Prostate gland (tissue), 2 donors: Measurements from ENCODE around the gene APBA2. TPM values are rescaled to one million over a fixed set of nuclear protein-coding genes. Genes with fewer than 3 reads are reported as not detected.

Experiments used
- DNase-seq: peaks from one replicate; pipeline ENCODE4 v3.0.0-alpha.2; 2019; ENCODE audit warnings: low spot score
- H3K27ac ChIP-seq, 2 donors: fragments of 200-600 bp; sonication (generic); 2 replicates each; pipeline ENCODE4 v1.5.1; 2017 to 2019
- H3K27me3 ChIP-seq: fragments of 200-600 bp; sonication (generic); replicated peaks from 2 replicates; pipeline ENCODE4 v1.5.1; 2019; ENCODE audit not compliant: insufficient read depth
- H3K36me3 ChIP-seq, 2 donors: fragments of 200-600 bp; sonication (generic); 1 replicate in 1 of 2; 2 replicates in 1 of 2; pipeline versions ENCODE4 v1.5.1 to v1.8.1; 2017 to 2019
- H3K4me1 ChIP-seq: fragments of 200-600 bp; sonication (generic); replicated peaks from 2 replicates; pipeline ENCODE4 v1.5.1; 2019
- H3K4me3 ChIP-seq, 2 donors: fragments of 200-600 bp; sonication (generic); 2 replicates each; pipeline ENCODE4 v1.5.1; 2017 to 2019
- H3K9me3 ChIP-seq: fragments of 200-600 bp; sonication (generic); 2 replicates; pipeline ENCODE4 v1.5.1; 2017
- POLR2A ChIP-seq: fragments of 450-650 bp; IDR thresholded peaks from one replicate; pipeline ENCODE4 v1.6.1; 2016; ENCODE audit warnings: antibody characterized with exemption, mild to moderate bottlenecking
- POLR2AphosphoS5 ChIP-seq: sonication (generic); formaldehyde crosslinking; IDR thresholded peaks from one replicate; pipeline ENCODE4 v1.6.1; 2017; ENCODE audit warnings: antibody characterized with exemption
- WGBS: methylation state at CpG from one replicate; pipeline ENCODE4 v1.1.5; 2018; 5-methylcytosine and 5-hydroxymethylcytosine counted together
- intact Hi-C: fragments of 100-400 bp; cut with DNase I; formaldehyde crosslinking; loops from one replicate; pipeline ENCODE4 v1.14.2; 2022
- total RNA-seq, 2 donors: library from RNA; depleted of rRNA; stranded (reverse); fragments of >200 nt; gene quantifications; one replicate each; pipeline ENCODE4 v1.1.0, GENCODE V29; 2016
- TF ChIP-seq, protein P1 (sequence below), 4 experiments: fragments of 200-600 bp in 2 of 4; fragments of 450-650 bp in 2 of 4; sonication (generic) in 2 of 4; IDR thresholded peaks; 1 replicate in 3 of 4; 2 replicates in 1 of 4; pipeline ENCODE4 v1.5.1; 2016 to 2019; ENCODE audit warnings: antibody characterized with exemption in 4 of 4, mild to moderate bottlenecking in 2 of 4, moderate library complexity in 2 of 4

APBA2 gene
- total RNA-seq, 2 donors from 2014 or later = 2.6 to 25.3 TPM

DNA sequence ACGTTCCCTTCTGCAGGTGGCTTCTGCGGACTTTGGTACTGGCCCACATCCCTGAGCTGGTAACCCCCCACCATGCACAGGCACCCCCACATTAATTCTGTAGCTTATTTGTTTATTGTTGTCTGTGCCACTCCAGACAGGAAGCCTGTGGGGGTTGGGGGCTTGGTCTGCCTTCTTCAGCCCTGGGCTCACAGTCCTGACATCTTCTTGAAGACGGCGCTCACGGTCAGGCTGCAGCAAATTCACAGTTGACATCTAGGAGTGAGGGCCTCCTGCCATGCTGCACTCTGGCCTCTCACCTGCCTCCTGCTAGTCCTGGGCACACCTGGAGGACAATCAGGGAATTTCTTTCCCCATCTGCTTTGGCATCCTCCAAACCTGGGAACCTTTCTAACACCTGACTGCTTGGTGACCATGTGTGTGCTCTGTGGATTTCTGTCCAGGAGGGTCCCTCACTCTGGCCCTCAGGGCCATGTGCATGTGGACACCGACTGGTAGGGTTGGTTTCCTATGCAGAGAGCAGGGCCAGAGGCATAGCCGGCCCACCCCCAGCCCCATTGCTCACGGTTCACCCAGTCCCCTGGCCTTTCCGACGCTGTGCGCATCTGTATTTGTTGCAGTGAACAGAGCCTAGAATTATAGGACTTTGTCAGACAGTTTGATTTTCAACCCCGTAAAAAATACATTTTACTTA, 68.8 kb downstream of the APBA2 start:
- intact Hi-C loops = no loop called here
- Histone ChIP-seq H3K27ac (no peak overlapping the region), H3K9me3 (no peaks in the 10 kb centered on the region), H3K36me3 (no peaks in the 10 kb centered on the region), H3K4me1 (no peaks in the 10 kb centered on the region), H3K27me3 (no peaks in the 10 kb centered on the region), H3K4me3 (no peak overlapping the region)
- 64% methylated on average over 12 of the region's 12 CpGs for WGBS
- DNase-seq = no peak
- no peak for TF ChIP-seq POLR2AphosphoS5
- no peak for TF ChIP-seq POLR2A

GRCh38 chr15:28955160-28955992, 69.6 kb downstream of the APBA2 start:
- WGBS = 49% methylated on average over 8 of the region's 8 CpGs
- intact Hi-C loops = no loop called here
- no peak overlapping the region for H3K27ac ChIP-seq
- no peaks in the 10 kb centered on the region for H3K36me3 ChIP-seq
- H3K9me3 ChIP-seq = no peaks in the 10 kb centered on the region
- H3K4me1 ChIP-seq = no peaks in the 10 kb centered on the region
- TF ChIP-seq POLR2AphosphoS5 (no peak), POLR2A (no peak)
- TF ChIP-seq, protein P1, sequence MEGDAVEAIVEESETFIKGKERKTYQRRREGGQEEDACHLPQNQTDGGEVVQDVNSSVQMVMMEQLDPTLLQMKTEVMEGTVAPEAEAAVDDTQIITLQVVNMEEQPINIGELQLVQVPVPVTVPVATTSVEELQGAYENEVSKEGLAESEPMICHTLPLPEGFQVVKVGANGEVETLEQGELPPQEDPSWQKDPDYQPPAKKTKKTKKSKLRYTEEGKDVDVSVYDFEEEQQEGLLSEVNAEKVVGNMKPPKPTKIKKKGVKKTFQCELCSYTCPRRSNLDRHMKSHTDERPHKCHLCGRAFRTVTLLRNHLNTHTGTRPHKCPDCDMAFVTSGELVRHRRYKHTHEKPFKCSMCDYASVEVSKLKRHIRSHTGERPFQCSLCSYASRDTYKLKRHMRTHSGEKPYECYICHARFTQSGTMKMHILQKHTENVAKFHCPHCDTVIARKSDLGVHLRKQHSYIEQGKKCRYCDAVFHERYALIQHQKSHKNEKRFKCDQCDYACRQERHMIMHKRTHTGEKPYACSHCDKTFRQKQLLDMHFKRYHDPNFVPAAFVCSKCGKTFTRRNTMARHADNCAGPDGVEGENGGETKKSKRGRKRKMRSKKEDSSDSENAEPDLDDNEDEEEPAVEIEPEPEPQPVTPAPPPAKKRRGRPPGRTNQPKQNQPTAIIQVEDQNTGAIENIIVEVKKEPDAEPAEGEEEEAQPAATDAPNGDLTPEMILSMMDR (IDR thresholded peaks at IDR 0.05) = no peak
- H3K4me3 ChIP-seq = no peak overlapping the region
- no peaks in the 10 kb centered on the region for H3K27me3 ChIP-seq
- no peak for DNase-seq

DNA sequence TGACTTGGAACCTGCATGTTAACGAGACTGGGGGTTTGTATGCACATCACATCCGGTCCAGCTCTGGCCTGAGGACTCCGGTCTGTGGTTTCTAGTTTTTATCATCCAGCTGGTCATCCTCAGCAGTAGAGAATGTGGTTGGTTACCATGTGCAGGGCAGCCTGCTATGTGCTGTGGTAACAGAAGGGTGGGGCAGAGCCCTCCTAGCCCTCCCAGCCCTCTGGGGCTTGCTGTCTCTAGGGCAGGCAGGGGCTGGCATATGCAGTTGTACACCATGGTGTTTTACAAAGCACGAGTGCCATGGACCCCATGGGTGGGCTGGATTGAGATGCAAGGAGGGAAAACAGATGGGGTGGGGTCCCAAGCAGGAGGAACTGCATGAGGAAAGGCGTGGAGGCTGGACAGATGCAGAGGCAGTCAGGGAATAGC, 70.2 kb downstream of the APBA2 start:
- DNase-seq = no peak
- Histone ChIP-seq H3K27me3 (no peaks in the 10 kb centered on the region), H3K27ac (no peak overlapping the region), H3K9me3 (no peaks in the 10 kb centered on the region), H3K4me1 (no peaks in the 10 kb centered on the region), H3K4me3 (no peak overlapping the region), H3K36me3 (no peaks in the 10 kb centered on the region)
- TF ChIP-seq POLR2AphosphoS5 (no peak), POLR2A (no peak)
- TF ChIP-seq, protein P1 (IDR thresholded peaks at IDR 0.05) = no peak
- WGBS = 90% methylated on average over 5 of the region's 5 CpGs
- intact Hi-C loops = no loop called here

DNA sequence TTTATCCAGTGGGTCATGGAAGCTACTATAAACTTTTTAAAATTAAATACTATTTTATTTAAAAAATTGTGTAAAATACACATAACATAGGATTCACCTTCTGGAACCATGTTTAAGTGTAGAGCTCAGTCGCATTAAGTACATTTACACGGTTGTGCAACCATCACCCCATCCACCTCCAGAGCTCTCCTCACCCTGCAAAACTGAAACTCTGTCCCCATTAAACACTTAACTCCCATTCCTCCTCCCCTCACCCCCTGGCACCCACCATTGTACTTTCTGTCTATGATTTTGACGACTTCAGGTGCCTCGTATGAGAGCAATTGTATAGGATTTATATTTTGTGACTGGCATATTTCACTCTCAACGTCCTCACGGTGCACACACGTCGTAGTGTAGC, 70.7 kb downstream of the APBA2 start:
- TF ChIP-seq POLR2AphosphoS5 = no peak
- TF ChIP-seq, protein P1 (IDR thresholded peaks at IDR 0.05) = no peak
- TF ChIP-seq POLR2A = no peak
- DNase-seq = no peak
- intact Hi-C loops = no loop called here
- Histone ChIP-seq H3K4me1 (no peaks in the 10 kb centered on the region), H3K9me3 (no peaks in the 10 kb centered on the region), H3K27me3 (no peaks in the 10 kb centered on the region), H3K36me3 (no peaks in the 10 kb centered on the region), H3K27ac (no peak overlapping the region), H3K4me3 (no peak overlapping the region)
- 95% methylated on average over 8 of the region's 8 CpGs for WGBS

GRCh38 chr15:28957606-28958498, 72.1 kb downstream of the APBA2 start:
- intact Hi-C loops = no loop called here
- no peaks in the 10 kb centered on the region for H3K4me1 ChIP-seq
- H3K9me3 ChIP-seq = no peaks in the 10 kb centered on the region
- H3K27me3 ChIP-seq = no peaks in the 10 kb centered on the region
- no peak overlapping the region for H3K4me3 ChIP-seq
- H3K27ac ChIP-seq = no peak overlapping the region
- H3K36me3 ChIP-seq = no peaks in the 10 kb centered on the region
- DNase-seq = no peak
- TF ChIP-seq POLR2AphosphoS5 = no peak
- TF ChIP-seq, protein P1 (IDR thresholded peaks at IDR 0.05) = no peak
- no peak for TF ChIP-seq POLR2A
- 94% methylated on average over 18 of the region's 18 CpGs for WGBS
